ENCODE measurements around the gene SLC2A10. TPM values are rescaled to one million over a fixed set of nuclear protein-coding genes. Genes with fewer than 3 reads are reported as not detected.

Gene SLC2A10
- total RNA-seq, 4 donors from 2014 or later: 10.0 to 20.1 (median 11.5) TPM

GRCh38 chr20:46699651-46700359 lies 9.6 kb upstream of the SLC2A10 start:
- Histone ChIP-seq H3K4me3 (no peak overlapping the region), H3K36me3 (no peaks in the 10 kb centered on the region), H3K4me1 (no peaks in the 10 kb centered on the region), H3K27ac (no peak overlapping the region), H3K27me3 (peaks cover 23% of the 10 kb centered on the region), H3K9me3 (no peaks in the 10 kb centered on the region)
- WGBS, 2 donors (ENCODE audit: low coverage in 1 of 2): 38 to 55% methylated on average over 6 to 9 of the region's 12 CpGs
- TF ChIP-seq EP300 (IDR thresholded peaks at IDR 0.05) (no peak), CTCF (IDR thresholded peaks at IDR 0.05) (peak in 1 of 4 experiments; percentile 35)
- no peak for ATAC-seq

- no peaks in the 10 kb centered on the region for H3K9me3 ChIP-seq
- no peak overlapping the region for H3K27ac ChIP-seq
- no peaks in the 10 kb centered on the region for H3K36me3 ChIP-seq
- no peak overlapping the region for H3K4me3 ChIP-seq
- TF ChIP-seq POLR2AphosphoS5 (IDR thresholded peaks at IDR 0.05) (no peak), EP300 (IDR thresholded peaks at IDR 0.05) (no peak), CTCF (IDR thresholded peaks at IDR 0.05) (no peak), POLR2A (IDR thresholded peaks at IDR 0.05) (no peak)
- H3K27me3 ChIP-seq: peaks cover 23% of the 10 kb centered on the region
- 78 to 87% methylated on average over 6 of the region's 6 CpGs for WGBS, 2 donors (ENCODE audit: low coverage in 1 of 2)
- no peak for ATAC-seq
- H3K4me1 ChIP-seq: no peaks in the 10 kb centered on the region
These were observed 9.0 kb upstream of the SLC2A10 start for GRCh38 chr20:46700481-46700880.

GRCh38 chr20:46701057-46701456 lies 8.4 kb upstream of the SLC2A10 start:
- no peak for TF ChIP-seq POLR2AphosphoS5 (IDR thresholded peaks at IDR 0.05)
- TF ChIP-seq CTCF (IDR thresholded peaks at IDR 0.05): no peak
- no peak for TF ChIP-seq POLR2A (IDR thresholded peaks at IDR 0.05)
- TF ChIP-seq EP300 (IDR thresholded peaks at IDR 0.05): no peak
- H3K36me3 ChIP-seq: no peaks in the 10 kb centered on the region
- H3K4me1 ChIP-seq: no peaks in the 10 kb centered on the region
- no peaks in the 10 kb centered on the region for H3K9me3 ChIP-seq
- no peak for ATAC-seq
- no peak overlapping the region for H3K4me3 ChIP-seq
- 69% methylated on average over 2 of the region's 2 CpGs; no CpG with 5 or more reads in 1 of the 2 donors for WGBS, 2 donors (ENCODE audit: low coverage in 1 of 2)
- H3K27me3 ChIP-seq: peaks cover 23% of the 10 kb centered on the region
- H3K27ac ChIP-seq: no peak overlapping the region

GRCh38 chr20:46701556-46701955 lies 7.9 kb upstream of the SLC2A10 start:
- Histone ChIP-seq H3K36me3 (no peaks in the 10 kb centered on the region), H3K4me3 (no peak overlapping the region), H3K27ac (no peak overlapping the region), H3K9me3 (no peaks in the 10 kb centered on the region), H3K27me3 (peaks cover 23% of the 10 kb centered on the region), H3K4me1 (no peaks in the 10 kb centered on the region)
- WGBS, 2 donors (ENCODE audit: low coverage in 1 of 2): 58 to 65% methylated on average over 4 of the region's 4 CpGs
- TF ChIP-seq EP300 (IDR thresholded peaks at IDR 0.05): no peak
- TF ChIP-seq POLR2A (IDR thresholded peaks at IDR 0.05): no peak
- TF ChIP-seq CTCF (IDR thresholded peaks at IDR 0.05): no peak
- TF ChIP-seq POLR2AphosphoS5 (IDR thresholded peaks at IDR 0.05): no peak
- ATAC-seq: no peak

DNA sequence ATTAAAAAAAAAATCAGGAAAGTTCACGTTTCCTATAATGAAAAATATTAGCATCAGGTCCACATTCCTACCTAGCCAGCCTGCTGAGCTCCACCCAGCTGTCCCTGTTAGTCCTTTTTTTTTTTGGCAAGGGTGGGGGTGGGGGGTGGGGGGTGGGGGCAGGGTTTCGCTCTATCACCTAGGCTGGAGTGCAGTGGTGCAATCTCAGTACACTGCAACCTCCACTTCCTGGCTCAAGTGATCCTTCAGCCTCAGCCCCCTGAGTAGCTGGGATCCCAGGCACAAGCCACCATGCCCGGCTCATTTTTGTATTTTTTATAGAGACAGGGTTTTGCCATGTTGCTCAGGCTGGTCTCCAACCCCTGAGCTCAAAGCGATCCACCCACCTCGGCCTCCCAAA lies 7.5 kb upstream of the SLC2A10 start:
- H3K4me3 ChIP-seq: no peak overlapping the region
- WGBS, 2 donors (ENCODE audit: low coverage in 1 of 2): 66 to 89% methylated on average over 4 of the region's 5 CpGs
- H3K4me1 ChIP-seq: no peaks in the 10 kb centered on the region
- TF ChIP-seq EP300 (IDR thresholded peaks at IDR 0.05) (no peak), POLR2AphosphoS5 (IDR thresholded peaks at IDR 0.05) (no peak), POLR2A (IDR thresholded peaks at IDR 0.05) (no peak)
- peaks cover 23% of the 10 kb centered on the region for H3K27me3 ChIP-seq
- no peak overlapping the region for H3K27ac ChIP-seq
- no peaks in the 10 kb centered on the region for H3K36me3 ChIP-seq
- no peak for ATAC-seq
- H3K9me3 ChIP-seq: no peaks in the 10 kb centered on the region

All from gastroesophageal sphincter (tissue), 4 donors.